HG02610 (cell line): ENCODE results near the gene CACNA1D.
A peak's percentile ranks its signal among the peaks of the same experiment; 100 is the strongest.

Source experiments
- ATAC-seq: cut with Tn5 transposase; IDR thresholded peaks from one replicate; pipeline ENCODE4 v1.9.1; 2021; ENCODE audit warnings: mild to moderate bottlenecking, moderate library complexity; ENCODE audit not compliant: unreplicated experiment

The CACNA1D gene

DNA sequence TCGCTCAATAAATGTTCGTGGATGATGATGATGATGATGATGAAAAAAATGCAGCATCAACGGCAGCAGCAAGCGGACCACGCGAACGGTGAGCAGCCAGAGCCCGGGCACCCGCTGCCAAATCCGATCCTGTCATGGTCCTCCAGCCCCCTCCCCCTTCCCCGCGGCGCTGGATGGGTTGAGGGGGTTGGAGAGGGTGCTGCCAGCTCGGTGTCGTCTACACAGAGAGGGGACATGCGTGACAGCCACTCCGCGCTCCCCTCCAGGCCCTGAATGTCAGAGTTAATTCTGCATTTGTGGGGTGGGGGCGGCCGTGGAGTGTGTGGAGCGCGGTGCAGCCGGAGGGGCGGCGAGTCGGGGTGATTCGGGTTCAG lies 722 bp downstream of the CACNA1D start:
- no peak for ATAC-seq

DNA sequence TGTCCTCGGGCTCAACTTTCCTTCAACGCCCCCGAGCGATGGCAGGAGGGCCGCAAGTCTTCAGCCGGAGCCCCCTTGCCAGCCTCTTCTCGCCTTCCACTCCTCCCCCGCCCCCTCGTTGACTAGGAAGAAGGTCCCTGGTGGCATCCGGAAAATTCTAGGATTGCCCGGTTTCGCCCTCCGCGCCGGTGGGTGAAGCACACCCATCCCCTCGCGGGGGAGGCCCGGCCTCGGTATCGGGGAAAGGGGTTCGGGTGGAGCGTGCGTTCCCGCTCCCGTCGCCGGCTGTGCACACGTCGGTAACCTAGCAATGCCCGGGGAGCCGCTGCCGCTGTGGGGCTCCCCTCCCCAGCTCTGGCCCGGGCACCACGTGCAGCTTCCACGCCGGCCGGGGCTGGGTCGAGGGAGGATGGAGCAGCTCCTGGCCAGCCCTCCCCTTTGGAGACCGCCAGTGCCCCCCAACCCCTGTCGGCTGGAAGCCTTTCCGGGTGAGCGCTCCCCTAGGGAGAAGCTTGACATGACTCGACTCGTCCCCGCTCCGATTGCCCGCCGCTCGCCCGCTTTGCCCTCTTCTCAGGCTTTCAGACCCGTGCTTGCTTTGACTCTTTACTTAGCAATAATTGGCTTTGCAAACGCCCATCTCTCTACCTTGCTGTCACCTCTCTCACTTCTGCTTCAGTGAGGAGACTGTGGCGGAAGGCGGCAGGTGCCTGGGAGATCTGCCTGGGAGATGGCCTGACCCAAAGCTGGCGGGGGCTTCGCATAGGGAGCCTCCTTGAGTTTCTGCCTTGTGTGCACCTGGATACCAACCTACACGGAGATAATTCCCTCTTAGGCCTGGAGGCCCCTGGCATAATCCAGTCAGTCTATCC lies 1.3 kb downstream of the CACNA1D start:
- no peak for ATAC-seq

DNA sequence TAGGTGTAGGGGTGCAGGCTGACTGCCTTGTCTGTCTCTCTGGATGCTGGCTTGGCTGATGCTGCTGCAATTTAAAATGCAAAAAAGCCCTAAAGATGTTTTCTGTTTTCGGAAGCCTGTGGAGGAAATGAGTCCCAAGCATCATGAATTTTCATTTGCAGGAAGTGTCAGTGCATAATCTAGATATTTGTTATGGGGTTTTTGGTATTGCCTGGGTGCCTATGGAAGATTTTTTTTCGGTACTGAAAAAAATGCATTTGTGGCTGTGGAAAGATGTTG lies 1.9 kb downstream of the CACNA1D start:
- no peak for ATAC-seq

DNA sequence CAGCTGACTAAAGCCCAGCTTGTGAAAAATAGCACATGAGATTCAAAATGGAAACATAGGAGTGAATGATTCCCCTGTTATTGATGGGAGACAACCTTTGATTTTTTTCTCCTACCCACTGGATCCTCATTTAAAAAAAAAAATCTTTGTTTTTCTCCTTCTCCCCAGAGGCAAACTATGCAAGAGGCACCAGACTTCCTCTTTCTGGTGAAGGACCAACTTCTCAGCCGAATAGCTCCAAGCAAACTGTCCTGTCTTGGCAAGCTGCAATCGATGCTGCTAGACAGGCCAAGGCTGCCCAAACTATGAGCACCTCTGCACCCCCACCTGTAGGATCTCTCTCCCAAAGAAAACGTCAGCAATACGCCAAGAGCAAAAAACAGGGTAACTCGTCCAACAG lies 2.6 kb downstream of the CACNA1D start:
- ATAC-seq, result no peak

DNA sequence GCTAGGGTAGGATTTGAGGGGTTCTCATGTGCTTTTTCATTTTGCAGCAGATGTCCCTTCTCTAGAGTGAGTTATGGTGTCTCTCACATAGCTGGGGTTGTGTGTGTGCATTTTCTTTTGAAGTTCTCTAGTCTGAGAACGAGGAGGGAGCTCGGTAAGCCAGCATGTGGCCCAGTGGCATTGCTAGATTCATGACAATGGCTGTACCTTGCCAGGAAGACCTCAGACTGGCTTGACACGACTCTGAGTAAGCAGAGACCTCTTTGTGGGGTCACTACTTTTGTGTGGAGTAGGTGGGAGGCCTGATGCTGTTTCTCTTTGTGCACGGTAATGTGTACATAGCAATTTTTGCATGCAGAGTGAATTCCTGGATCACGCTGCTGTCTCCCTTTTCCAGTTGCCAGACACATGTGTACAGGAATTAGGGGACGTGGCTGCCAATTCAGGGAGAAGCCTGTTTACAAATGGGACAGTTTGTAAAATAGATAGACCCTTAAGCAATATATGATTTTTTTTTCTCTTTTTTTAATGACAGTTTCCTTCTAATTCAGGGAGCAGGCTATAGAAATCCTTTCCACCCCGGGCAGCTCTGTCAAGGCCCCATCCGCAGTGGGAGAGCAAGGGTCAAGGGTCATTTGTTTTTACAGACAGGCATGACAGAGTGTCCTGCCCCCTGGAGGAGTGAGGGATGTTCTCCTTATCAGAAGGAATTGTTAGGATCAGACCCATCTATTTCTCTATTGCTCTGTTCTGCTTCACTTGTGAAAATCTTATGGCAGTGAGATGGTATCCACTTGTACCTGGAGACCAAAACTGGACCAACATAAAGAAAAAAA lies 4.6 kb downstream of the CACNA1D start:
- ATAC-seq, result no peak

DNA sequence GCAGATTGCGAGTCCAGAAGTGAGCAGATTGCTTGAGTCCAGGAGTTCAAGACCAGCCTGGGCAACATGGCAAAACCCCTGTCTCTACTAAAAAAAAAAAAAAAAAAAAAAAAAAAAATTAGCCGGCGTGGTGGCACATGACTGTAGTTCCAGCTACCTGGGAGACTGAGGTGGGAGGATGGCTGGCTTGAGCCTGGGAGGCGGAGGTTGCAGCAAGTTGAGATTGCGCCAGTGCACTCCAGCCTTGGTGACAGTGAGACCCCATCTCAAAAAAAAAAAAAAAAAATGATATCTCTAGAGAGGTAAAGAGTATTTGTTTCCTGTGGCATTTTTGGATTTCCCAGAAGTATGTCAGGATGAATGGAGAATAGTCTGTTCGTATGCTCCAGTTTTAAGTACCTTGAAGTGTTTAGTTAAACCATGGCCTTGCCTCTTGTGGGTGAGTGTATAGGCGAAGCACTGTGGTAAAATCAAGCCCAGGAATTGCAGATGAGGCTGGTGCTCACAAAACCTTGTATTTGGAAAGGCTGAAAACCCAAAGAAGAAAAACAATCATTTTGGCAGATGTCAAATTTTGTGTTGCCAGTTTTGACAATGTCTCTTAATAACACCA lies 5.9 kb downstream of the CACNA1D start:
- ATAC-seq, result no peak

DNA sequence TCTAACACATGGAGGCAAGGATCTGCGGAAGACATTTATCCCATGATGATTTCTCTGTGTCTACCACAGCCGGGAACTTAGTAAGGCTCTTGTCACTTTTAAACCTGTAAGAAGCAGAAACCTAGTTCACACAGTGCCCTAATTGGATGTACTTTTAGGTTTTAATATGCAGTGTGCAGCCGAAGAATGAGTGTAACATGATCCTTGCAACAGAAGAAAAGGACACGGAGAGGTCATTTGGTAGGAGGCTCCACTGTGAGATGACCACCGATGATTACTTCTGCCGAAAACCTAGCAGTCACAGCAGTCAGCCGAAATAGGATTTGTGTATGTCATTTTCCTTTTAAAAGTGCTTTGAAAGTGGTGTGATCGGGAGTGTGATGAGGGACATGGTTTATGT lies 6.8 kb downstream of the CACNA1D start:
- ATAC-seq, result no peak

DNA sequence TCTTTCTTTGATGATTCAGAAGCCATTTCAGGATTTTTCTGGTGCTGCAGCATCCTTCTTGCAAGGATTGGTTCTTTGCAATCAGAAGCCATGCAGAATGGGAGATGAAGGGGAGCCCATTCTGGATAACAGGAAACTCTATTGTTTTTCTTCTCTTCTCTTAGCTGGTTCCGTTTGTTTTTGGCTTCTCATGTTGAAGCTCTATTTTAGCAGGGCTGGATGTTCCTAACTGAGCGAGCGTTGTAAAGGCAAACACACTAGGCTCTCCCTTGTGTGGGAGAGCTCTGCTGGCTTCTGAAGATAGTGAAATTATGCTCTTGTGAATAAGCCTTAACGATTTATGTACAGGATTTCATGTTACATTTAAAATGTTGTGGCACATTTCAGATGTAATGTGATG lies 8.3 kb downstream of the CACNA1D start:
- no peak for ATAC-seq

DNA sequence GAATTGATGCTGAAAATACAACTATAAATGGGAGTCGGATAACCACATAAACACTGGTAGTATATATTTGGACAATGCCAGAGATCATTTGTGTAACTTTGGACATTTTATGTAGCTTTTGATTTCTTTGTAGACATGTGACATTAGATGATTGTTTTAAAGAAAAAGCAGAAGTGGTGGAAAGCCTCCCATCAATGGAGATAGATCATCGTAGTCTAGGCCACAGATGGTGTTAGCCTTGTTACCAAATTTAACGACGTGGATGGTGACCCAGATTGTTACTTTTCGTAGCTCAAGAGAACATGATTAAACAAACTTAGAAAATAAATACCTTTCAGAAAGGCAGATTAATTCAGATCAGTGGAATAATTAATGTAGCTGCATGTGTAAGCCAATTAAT lies 8.8 kb downstream of the CACNA1D start:
- no peak for ATAC-seq

DNA sequence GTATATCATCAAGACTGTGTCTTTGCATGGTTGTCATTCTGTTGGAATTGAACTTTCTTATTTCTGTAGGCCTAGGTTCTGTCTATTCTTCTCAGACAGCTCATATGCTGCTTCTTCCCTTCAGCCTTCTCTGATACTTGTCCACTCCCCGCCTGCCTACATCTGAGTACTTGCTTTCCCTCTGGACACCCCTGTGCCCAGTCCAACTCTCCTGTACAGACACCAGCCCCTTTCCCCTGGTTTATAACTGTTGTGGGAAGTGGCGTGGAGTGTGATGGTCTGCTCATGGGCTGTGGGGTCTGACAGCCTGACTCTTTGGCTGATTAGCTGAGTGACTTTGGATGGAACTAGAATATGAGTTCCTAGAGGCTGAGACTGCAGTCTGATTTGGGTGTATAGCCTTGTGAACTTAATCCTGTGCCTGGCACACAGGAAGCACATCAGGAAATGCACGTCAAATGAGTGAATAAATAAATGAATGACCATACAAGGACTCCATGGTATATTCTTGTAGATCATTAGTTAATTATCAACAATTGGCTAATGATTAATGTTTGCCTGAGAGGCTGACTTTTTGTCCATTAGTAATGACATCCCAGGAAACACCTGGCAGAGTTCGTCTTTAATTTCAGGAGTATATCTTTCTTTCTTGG lies 11.8 kb downstream of the CACNA1D start:
- no peak for ATAC-seq

DNA sequence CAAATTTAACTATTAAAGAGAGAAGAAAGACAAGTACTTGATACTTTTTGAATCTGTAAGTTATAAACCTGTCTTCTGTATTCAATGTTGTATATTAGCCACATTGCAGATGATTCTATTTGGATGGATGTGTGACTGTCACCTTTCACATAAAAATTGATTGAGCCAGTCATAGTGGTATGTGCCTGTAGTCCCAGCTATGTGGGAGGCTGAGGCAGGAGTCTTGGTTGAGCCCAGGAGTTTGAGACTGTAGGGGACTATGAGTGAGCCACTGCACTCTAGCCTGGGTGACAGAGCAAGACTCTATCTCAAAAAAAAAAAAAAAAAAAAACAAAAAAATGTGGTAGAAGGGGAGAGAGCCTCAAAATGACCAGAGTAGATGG lies 12.3 kb downstream of the CACNA1D start:
- no peak for ATAC-seq

DNA sequence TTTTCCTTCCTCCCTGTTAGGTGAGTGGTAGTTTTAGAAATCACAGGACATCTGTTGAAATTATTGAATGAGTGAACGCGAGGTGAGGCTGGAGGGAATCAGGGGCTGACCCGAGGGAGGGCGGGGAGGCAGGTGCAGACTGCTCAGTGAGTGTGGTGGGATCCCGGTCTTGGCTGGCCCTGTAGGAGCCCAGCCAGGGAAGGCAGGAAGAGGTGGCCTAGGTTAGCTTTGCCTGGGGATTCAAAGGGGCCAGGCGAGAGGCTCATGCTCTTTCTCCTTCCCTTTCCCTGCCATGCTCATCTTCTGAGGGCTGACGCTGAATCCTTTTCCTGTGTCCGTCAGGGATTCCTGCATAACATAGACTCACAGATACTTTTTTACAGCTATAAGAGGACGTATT lies 15.1 kb downstream of the CACNA1D start:
- ATAC-seq, result no peak

DNA sequence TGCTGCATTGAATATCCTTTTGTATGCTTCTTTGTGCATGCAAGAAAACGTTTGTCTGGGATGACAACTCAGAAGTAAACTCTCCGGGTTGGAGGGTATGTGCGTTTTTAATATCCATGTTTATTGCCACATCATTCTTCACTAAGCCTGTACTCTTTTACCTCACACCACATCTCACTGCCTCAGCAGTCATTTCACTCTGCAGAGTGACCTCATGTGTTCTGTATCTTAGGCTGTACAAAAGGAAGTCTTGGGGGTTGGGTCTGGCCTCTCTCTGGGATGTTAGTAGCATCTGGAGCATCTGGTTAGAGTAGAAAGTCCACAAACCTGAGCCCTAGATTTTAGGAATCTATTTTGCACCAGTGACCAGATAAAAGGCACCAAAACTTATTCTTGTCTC lies 16.1 kb downstream of the CACNA1D start:
- no peak for ATAC-seq

DNA sequence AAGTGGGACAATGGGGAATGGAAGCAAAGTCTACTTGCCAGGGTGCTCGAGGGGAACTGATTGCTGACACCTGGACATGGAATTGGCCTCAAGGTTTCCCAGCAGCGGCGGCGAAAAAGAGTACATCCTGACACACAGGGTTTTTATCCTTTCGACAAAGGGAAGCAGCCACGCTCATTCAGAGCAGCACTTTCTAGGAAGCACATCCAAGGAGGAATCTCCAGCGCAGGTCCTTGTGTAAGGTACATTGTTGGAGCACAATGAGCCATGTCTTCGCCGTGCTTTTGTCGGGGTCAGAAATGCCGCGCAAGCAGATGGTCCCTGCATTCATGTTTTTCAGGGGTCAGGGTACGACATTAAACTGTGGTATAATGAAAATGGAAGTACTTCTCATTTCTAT lies 16.8 kb downstream of the CACNA1D start:
- no peak for ATAC-seq

DNA sequence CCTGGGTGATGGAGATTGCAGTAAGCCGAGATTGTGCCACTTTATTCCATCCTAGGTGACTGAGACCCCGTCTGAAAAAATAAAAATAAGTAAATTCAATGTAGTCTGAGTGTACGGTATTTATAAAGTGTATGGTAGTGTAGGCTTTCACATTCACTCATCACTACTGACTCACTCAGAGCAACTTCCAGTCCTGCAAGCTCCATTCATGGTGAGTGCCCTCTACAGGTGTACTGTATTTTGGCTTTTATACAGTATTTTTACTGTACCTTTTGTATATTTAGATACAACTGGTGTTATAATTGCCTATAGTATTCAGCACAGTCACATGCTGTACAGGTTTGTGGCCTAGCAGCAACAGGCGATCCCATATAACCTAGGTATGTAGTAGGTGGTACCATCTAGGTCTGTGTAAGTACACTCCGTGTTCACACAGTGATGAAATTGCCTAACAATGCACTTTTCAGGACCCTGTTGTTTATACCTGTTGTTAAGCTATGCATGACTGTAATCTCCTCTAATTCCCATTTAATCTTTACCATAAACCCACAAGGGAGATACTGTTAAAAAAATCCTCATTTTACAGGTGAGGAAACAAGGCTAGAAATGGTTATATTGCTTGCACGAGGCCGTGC lies 19.3 kb downstream of the CACNA1D start:
- ATAC-seq, result peak; percentile 45

DNA sequence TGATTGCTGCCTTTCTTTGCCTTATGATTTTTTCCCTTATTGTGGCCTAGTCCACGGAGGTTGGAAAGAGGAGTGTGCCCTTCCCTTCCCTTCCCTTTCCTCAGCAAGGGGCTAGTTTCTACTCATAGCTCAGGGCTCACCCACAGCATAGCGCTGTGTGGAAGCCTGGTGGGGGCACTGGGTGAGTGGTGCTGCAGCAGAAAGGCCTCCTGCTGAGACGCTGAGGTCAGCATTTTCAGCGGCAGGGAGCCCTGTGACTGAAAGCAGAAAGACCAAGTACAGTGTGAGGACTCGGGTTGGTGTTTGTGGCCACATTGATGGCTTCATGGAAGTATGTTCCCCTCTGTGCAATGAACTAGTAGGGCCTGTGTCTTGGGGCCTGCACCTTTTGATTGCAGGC lies 21.9 kb downstream of the CACNA1D start:
- no peak for ATAC-seq

DNA sequence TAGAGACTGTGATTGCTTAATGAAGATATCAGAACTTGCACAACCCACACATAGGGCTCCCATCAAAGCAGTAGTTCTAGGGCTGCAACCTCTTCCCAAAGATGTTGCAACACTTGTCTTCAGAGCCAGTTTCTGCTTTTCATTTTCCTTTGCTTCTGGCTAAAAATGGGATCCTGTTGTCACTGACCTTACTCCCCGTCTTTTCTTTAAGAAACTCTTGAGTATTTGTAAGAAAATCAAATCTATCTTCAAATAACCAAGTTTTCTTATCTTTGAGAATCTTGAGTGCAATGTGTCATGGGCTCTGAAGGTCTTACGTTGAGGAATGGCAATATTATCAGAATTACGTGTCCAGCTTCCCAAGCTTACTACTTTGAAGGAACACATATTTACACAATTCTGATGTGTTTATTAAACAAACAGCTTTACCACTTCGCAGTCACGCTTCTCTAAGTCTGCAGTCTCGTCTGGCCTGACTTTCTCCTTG lies 24.1 kb downstream of the CACNA1D start:
- no peak for ATAC-seq

DNA sequence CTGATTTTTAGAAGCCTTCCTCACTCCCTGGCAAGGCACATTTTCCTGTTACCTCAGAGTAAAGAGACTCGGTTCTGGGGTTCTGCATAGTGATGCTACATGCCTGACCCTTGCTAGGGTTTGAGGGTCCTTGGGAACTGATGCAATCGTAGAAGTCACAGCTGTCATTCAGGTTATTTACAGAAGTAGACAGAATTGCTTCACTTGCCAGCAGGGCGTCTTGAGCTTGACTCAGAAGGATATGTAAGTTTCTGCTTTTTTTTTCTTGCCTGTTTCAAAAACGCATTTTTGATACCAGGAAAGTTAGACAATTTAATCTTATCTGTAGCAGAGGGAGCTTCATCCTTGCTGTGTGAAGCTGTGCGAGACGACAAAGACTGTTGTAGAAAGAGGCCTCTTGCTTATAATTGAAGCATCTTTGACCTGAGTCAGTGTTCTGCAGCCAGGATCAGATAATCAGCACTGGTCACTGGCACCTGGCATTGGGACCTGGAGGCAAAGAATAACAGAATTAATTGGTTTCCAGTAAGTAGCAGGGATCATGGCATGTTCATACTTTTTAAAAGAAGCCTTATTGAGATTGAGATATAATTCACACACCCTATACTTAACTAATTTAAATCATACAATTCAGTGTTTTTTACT lies 24.8 kb downstream of the CACNA1D start:
- ATAC-seq, result no peak

DNA sequence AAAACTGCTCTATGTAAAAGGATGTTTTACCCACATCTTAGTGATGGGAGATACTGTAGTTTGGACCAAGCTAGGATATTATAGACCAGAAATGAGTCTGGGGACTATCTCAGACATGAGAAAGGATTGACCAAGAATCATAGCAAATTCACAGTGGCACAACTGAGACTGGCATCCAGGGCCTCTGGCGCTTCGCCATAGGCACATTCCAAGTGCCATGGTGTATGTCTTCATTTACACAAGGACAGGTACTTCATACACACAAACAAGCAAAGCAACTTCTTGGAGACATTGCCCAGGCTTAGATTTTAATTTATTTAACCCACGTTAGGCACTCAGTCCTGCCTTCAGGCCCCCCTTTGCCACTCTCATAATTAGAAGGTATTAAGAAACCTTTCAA lies 28.9 kb downstream of the CACNA1D start:
- ATAC-seq, result no peak

DNA sequence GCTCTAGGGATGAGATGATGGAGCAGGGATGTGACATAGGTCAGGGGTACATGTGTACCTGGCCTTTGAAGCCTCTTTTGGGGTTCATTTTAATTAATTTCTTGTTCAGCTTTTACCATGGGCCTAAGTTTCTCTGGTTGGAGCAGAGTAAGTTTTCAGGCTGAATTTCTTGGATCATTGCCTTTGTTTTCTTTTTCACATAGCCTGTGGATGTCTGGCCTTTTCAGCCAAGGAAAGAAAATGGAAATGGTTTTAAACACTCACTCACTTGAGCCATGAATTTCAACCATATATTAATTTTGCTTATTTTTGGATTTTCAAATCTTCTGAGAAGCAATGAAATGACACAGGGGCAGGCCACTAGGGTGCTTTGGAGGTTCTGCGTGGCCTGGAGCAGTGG lies 30.2 kb downstream of the CACNA1D start:
- ATAC-seq, result no peak
